ENCODE results near the gene SPOCK1. TPM values are rescaled to one million over a fixed set of nuclear protein-coding genes. Genes with fewer than 3 reads are reported as not detected.

SPOCK1 gene
- total and polyA plus RNA-seq, 2 donors (not counting 3 experiments of a cell fraction or from before 2014, with no cell fraction given) = 144 to 280 TPM

- FAIRE-seq (no peak), DNase-seq (ENCODE audit: low read depth, low spot score) (no peak)
- Histone ChIP-seq H3K27me3 (ENCODE audit: control insufficient read depth in 2 of 2, insufficient read depth in 2 of 2, low read length in 2 of 2) (no peaks in the 10 kb centered on the region), H3K9me3 (replicated peaks; ENCODE audit: control insufficient read depth, insufficient read depth, low read length) (no peaks in the 10 kb centered on the region), H2AFZ (ENCODE audit: low read depth, low read length) (no peak overlapping the region), H3K27ac (ENCODE audit: insufficient read depth, low read depth, low read length) (no peak overlapping the region), H3K9me1 (replicated peaks; ENCODE audit: control insufficient read depth, extremely low read depth, insufficient read depth, low read length) (no peaks in the 10 kb centered on the region), H4K20me1 (replicated peaks; ENCODE audit: control insufficient read depth, extremely low read depth, insufficient read depth, low read length) (no peaks in the 10 kb centered on the region), H3K9ac (replicated peaks; ENCODE audit: extremely low read depth, insufficient read depth, low read length) (no peak overlapping the region), H3K79me2 (ENCODE audit: control insufficient read depth, insufficient read depth, low read length) (peaks cover 47% of the 10 kb centered on the region), H3K36me3 (ENCODE audit: control insufficient read depth in 2 of 2, extremely low read depth in 1 of 2, insufficient read depth in 2 of 2, low read length in 2 of 2) (no peaks in the 10 kb centered on the region), H3K4me2 (ENCODE audit: insufficient read depth, low read length) (no peak overlapping the region), H3K4me3 (replicated peaks in 1 of 3; ENCODE audit: insufficient read depth in 1 of 3, low read depth in 1 of 3, low read length in 3 of 3) (no peak overlapping the region), H3K4me1 (ENCODE audit: control insufficient read depth, extremely low read depth, insufficient read depth, low read length) (peaks cover 21% of the 10 kb centered on the region)
- CTCF ChIA-PET = interaction anchor here (0.8 to 0.9 kb wide), 2 partner anchors 17 to 119 kb away, joined by 3 to 4 read pairs; no protein-coding TSS in a partner anchor
- POLR2A ChIA-PET = no interaction called here
- intact Hi-C loops (cut with micrococcal nuclease) (no loop called here), dilution Hi-C loops (cut with MboI; ENCODE audit: extremely low pct_ligation_motif_present, low sequenced_read_pairs) (no loop called here)
- TF ChIP-seq JUN (IDR thresholded peaks at IDR 0.05; ENCODE audit: borderline replicate concordance, insufficient read depth, insufficient read length, low read depth) (no peak), MYC (IDR thresholded peaks at IDR 0.05; ENCODE audit: low read depth, low read length) (no peak)
- BruUV-seq (replicated peaks) = no TSS peak
Observed at GRCh38 chr5:137201876-137202275, 297.2 kb downstream of the SPOCK1 start.

GRCh38 chr5:137200906-137201700 is 298.0 kb downstream of the SPOCK1 start:
- no peak overlapping the region for H2AFZ ChIP-seq (ENCODE audit: low read depth, low read length)
- CTCF ChIA-PET = interaction anchor here (0.9 kb wide), 1 partner anchor 119 kb away, joined by 3 read pairs; no protein-coding TSS in a partner anchor
- H4K20me1 ChIP-seq (replicated peaks; ENCODE audit: control insufficient read depth, extremely low read depth, insufficient read depth, low read length) = no peaks in the 10 kb centered on the region
- no peaks in the 10 kb centered on the region for H3K27me3 ChIP-seq (ENCODE audit: control insufficient read depth in 2 of 2, insufficient read depth in 2 of 2, low read length in 2 of 2)
- no peak for DNase-seq (ENCODE audit: low read depth, low spot score)
- no peak overlapping the region for H3K9ac ChIP-seq (replicated peaks; ENCODE audit: extremely low read depth, insufficient read depth, low read length)
- POLR2A ChIA-PET = no interaction called here
- H3K27ac ChIP-seq (ENCODE audit: insufficient read depth, low read depth, low read length) = no peak overlapping the region
- dilution Hi-C loops (cut with MboI; ENCODE audit: extremely low pct_ligation_motif_present, low sequenced_read_pairs) = no loop called here
- H3K4me2 ChIP-seq (ENCODE audit: insufficient read depth, low read length) = no peak overlapping the region
- no peaks in the 10 kb centered on the region for H3K9me3 ChIP-seq (replicated peaks; ENCODE audit: control insufficient read depth, insufficient read depth, low read length)
- no peaks in the 10 kb centered on the region for H3K9me1 ChIP-seq (replicated peaks; ENCODE audit: control insufficient read depth, extremely low read depth, insufficient read depth, low read length)
- H3K36me3 ChIP-seq (ENCODE audit: control insufficient read depth in 2 of 2, extremely low read depth in 1 of 2, insufficient read depth in 2 of 2, low read length in 2 of 2) = no peaks in the 10 kb centered on the region
- intact Hi-C loops (cut with micrococcal nuclease) = no loop called here
- TF ChIP-seq EZH2 (IDR thresholded peaks at IDR 0.05; ENCODE audit: borderline replicate concordance, low read depth, low read length, severe bottlenecking) = no peak
- no peak for TF ChIP-seq JUN (IDR thresholded peaks at IDR 0.05; ENCODE audit: borderline replicate concordance, insufficient read depth, insufficient read length, low read depth)
- TF ChIP-seq MAX (IDR thresholded peaks at IDR 0.05; ENCODE audit: insufficient read depth, insufficient read length) = no peak
- TF ChIP-seq MYC (IDR thresholded peaks at IDR 0.05; ENCODE audit: low read depth, low read length) = no peak
- TF ChIP-seq CTCF (IDR thresholded peaks at IDR 0.05; ENCODE audit: extremely low read depth in 1 of 2, insufficient read depth in 1 of 2, low read depth in 1 of 2, low read length in 2 of 2) = no peak
- TF ChIP-seq POLR2AphosphoS5 (IDR thresholded peaks at IDR 0.05; ENCODE audit: insufficient read depth, low read depth, low read length) = no peak
- TF ChIP-seq GATA2 (IDR thresholded peaks at IDR 0.05; ENCODE audit: insufficient read depth, insufficient read length, low read depth, low read length) = no peak
- TF ChIP-seq POLR2A (IDR thresholded peaks at IDR 0.05; ENCODE audit: low read depth, low read length) = no peak
- no peak for TF ChIP-seq FOS (IDR thresholded peaks at IDR 0.05; ENCODE audit: borderline replicate concordance, insufficient read depth, low read length)
- BruUV-seq (replicated peaks) = no TSS peak
- FAIRE-seq = no peak
- peaks cover 17% of the 10 kb centered on the region for H3K4me1 ChIP-seq (ENCODE audit: control insufficient read depth, extremely low read depth, insufficient read depth, low read length)
- peaks cover 45% of the 10 kb centered on the region for H3K79me2 ChIP-seq (ENCODE audit: control insufficient read depth, insufficient read depth, low read length)
- H3K4me3 ChIP-seq (replicated peaks in 1 of 3; ENCODE audit: insufficient read depth in 1 of 3, low read depth in 1 of 3, low read length in 3 of 3) = no peak overlapping the region

All from endothelial cell of umbilical vein (primary cell).